Suprapubic skin (tissue), 4 donors: Measurements from ENCODE around the gene POLD3.

Experiments
- POLR2A ChIP-seq, 2 donors: fragments of 450-650 bp; IDR thresholded peaks; one replicate each; pipeline ENCODE4 v1.6.1; 2017; ENCODE audit warnings: antibody characterized with exemption in 2 of 2, mild to moderate bottlenecking in 2 of 2, moderate library complexity in 2 of 2
- POLR2AphosphoS5 ChIP-seq, 3 donors: sonication (generic); formaldehyde crosslinking; IDR thresholded peaks; one replicate each; pipeline ENCODE4 v1.6.1; 2017; ENCODE audit warnings: antibody characterized with exemption in 3 of 3
- TF ChIP-seq, protein P1 (sequence below), 2 donors: fragments of 200-600 bp in 1 of 2; fragments of 450-650 bp in 1 of 2; sonication (generic) in 1 of 2; IDR thresholded peaks; one replicate each; pipeline ENCODE4 v1.5.1; 2016 to 2019; ENCODE audit warnings: antibody characterized with exemption in 2 of 2, mild to moderate bottlenecking in 1 of 2, moderate library complexity in 1 of 2

DNA sequence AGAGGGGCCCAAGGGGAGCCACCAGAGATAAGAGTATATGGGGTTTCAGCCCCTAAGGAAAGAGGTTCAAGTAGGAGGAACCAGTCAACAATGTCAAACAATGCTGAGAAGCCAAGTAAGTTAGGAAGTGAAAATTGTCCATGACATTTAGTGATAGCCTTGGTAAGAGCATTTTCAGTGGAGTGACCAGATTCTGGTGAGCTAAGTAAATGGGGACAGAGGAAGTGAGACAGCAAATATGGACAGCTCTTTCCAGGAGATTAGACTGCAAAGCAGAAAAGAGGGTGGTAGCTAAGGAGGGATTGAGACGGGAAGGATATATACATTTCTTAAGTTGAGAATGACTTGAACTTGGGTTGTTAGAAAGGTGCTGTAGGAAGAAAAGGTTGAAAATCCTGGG lies 22.9 kb downstream of the POLD3 start:
- TF ChIP-seq, protein P1, sequence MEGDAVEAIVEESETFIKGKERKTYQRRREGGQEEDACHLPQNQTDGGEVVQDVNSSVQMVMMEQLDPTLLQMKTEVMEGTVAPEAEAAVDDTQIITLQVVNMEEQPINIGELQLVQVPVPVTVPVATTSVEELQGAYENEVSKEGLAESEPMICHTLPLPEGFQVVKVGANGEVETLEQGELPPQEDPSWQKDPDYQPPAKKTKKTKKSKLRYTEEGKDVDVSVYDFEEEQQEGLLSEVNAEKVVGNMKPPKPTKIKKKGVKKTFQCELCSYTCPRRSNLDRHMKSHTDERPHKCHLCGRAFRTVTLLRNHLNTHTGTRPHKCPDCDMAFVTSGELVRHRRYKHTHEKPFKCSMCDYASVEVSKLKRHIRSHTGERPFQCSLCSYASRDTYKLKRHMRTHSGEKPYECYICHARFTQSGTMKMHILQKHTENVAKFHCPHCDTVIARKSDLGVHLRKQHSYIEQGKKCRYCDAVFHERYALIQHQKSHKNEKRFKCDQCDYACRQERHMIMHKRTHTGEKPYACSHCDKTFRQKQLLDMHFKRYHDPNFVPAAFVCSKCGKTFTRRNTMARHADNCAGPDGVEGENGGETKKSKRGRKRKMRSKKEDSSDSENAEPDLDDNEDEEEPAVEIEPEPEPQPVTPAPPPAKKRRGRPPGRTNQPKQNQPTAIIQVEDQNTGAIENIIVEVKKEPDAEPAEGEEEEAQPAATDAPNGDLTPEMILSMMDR (IDR thresholded peaks at IDR 0.05) = no peak
- TF ChIP-seq POLR2AphosphoS5 (IDR thresholded peaks at IDR 0.05) = no peak
- no peak for TF ChIP-seq POLR2A (IDR thresholded peaks at IDR 0.05)
